Chondrocyte (in vitro differentiated cells): ENCODE results near the gene APOL5. TPM values are rescaled to one million over a fixed set of nuclear protein-coding genes. Genes with fewer than 3 reads are reported as not detected.
"Not testable (repeated sequence)": the region's sequence is repeated elsewhere in the genome, so short reads cannot be mapped to it uniquely, and the experiment has no call there.

Experiments used
- DNase-seq: peaks from one replicate; pipeline ENCODE4 v3.0.0; 2021; ENCODE audit warnings: mixed read lengths, low spot score
- H3K27ac Mint-ChIP-seq: one replicate; pipeline ENCODE4 v1.8.0; 2021; ENCODE audit warnings: mild to moderate bottlenecking, moderate library complexity, mixed read lengths; ENCODE audit not compliant: unreplicated experiment
- H3K27me3 Mint-ChIP-seq: 2 replicates; pipeline ENCODE4 v1.8.0; 2021; ENCODE audit warnings: low read depth, mixed read lengths
- H3K36me3 Mint-ChIP-seq: 2 replicates; pipeline ENCODE4 v1.8.0; 2021; ENCODE audit warnings: low read depth, mixed read lengths
- H3K4me1 Mint-ChIP-seq: 2 replicates; pipeline ENCODE4 v1.8.0; 2021; ENCODE audit warnings: low read depth, mild to moderate bottlenecking, mixed read lengths
- H3K4me3 Mint-ChIP-seq: one replicate; pipeline ENCODE4 v1.8.0; 2021; ENCODE audit warnings: mild to moderate bottlenecking, moderate library complexity, mixed read lengths; ENCODE audit not compliant: unreplicated experiment
- H3K9me3 Mint-ChIP-seq: 2 replicates; pipeline ENCODE4 v1.8.0; 2021; ENCODE audit warnings: low read depth, mixed read lengths
- total RNA-seq: library from RNA; stranded (reverse); gene quantifications from 3 replicates; pipeline ENCODE4 v1.2.1, GENCODE V29; 2021
- TF ChIP-seq, protein P1 (sequence below): fragments of 200-600 bp; sonication (generic); IDR thresholded peaks from 2 replicates; pipeline ENCODE4 v1.5.0; 2021; ENCODE audit warnings: antibody characterized with exemption, mild to moderate bottlenecking, moderate library complexity

Gene APOL5
- total RNA-seq, 1 donor from 2014 or later: not detected

DNA sequence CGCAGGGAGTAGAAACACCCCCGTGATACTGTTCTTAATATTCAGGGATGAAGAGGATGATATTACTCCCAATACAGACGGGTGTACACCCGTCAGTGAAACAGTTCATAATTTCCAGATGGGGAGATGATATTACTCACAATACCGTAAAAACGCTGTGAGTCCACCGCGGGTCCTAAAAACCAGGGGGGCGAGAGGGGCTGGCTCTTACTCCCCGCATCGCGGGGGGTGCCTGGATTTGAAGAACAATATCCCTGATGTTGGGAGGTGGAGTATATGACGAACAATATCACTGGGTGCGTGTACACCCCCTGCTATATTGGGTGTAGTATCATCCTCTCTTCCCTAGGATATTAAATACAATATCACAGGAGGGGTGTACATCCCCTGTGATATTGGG is 20.5 kb upstream of the APOL5 start:
- H3K27me3 Mint-ChIP-seq: peaks cover 3% of the 10 kb centered on the region
- no peaks in the 10 kb centered on the region for H3K9me3 Mint-ChIP-seq
- no peak overlapping the region for H3K4me3 Mint-ChIP-seq
- H3K36me3 Mint-ChIP-seq: no peaks in the 10 kb centered on the region
- TF ChIP-seq, protein P1, sequence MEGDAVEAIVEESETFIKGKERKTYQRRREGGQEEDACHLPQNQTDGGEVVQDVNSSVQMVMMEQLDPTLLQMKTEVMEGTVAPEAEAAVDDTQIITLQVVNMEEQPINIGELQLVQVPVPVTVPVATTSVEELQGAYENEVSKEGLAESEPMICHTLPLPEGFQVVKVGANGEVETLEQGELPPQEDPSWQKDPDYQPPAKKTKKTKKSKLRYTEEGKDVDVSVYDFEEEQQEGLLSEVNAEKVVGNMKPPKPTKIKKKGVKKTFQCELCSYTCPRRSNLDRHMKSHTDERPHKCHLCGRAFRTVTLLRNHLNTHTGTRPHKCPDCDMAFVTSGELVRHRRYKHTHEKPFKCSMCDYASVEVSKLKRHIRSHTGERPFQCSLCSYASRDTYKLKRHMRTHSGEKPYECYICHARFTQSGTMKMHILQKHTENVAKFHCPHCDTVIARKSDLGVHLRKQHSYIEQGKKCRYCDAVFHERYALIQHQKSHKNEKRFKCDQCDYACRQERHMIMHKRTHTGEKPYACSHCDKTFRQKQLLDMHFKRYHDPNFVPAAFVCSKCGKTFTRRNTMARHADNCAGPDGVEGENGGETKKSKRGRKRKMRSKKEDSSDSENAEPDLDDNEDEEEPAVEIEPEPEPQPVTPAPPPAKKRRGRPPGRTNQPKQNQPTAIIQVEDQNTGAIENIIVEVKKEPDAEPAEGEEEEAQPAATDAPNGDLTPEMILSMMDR: no peak
- H3K4me1 Mint-ChIP-seq: no peaks in the 10 kb centered on the region
- DNase-seq: no peak
- no peak overlapping the region for H3K27ac Mint-ChIP-seq

DNA sequence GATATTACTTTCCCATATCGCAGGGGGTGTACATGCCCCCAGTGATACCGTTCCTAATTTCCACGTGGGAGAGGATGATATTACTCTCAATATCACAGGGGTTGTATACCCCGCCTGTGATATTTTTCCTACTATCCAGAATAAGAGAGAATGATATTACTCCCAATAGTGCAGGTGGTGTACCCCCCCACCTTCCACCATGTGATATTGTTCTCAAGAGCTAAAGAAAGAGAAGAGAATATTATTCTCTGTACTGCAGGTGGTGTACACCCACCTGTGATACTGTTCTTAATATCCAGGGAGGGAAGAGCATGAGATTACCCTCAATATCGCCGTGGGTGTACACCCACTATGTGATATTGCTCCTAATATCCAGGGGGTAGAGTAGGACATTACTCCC is 17.8 kb upstream of the APOL5 start:
- not testable (repeated sequence) for H3K27me3 Mint-ChIP-seq, H3K36me3 Mint-ChIP-seq, DNase-seq, H3K27ac Mint-ChIP-seq, H3K9me3 Mint-ChIP-seq, H3K4me3 Mint-ChIP-seq
- peaks cover 15% of the 10 kb centered on the region for H3K4me1 Mint-ChIP-seq

DNA sequence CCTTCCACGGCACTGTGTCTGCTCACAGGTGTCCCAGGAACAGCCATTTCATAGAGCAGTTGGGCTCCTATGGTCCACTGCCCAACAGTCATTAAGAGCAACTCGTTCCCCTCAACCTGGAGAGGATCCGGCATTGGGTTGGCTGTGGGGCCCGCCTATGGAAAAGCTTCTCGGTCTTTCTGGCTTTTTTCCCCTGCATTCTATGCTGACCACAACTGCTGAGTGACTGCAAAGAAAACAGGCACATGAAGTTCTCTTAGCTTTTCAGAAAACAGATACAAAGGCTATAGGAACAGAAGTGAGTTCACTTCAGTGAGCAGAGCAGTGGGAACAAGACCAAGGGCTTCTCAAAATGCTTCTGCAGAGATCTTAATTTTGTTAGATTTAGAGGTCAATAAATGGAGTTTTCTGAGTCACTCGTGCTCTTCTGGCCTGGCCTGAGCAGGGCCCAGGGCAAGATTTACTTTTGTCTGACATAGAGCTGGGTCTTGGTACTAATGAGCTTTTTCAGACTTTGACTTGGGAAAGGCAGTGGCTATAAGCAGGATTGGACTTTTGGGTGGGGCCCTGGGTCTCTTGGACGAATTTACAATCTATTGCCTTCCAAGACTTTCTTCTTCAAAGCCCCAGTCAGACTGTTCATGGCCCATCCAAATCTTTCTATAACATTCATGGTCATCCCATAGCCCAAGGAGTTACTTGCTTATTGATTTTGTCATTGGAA is 13.6 kb upstream of the APOL5 start:
- no peaks in the 10 kb centered on the region for H3K27me3 Mint-ChIP-seq
- TF ChIP-seq, protein P1: no peak
- H3K27ac Mint-ChIP-seq: peak overlapping the region; percentile 49
- H3K4me1 Mint-ChIP-seq: peaks cover 30% of the 10 kb centered on the region
- DNase-seq: no peak
- no peak overlapping the region for H3K4me3 Mint-ChIP-seq
- no peaks in the 10 kb centered on the region for H3K36me3 Mint-ChIP-seq
- no peaks in the 10 kb centered on the region for H3K9me3 Mint-ChIP-seq

DNA sequence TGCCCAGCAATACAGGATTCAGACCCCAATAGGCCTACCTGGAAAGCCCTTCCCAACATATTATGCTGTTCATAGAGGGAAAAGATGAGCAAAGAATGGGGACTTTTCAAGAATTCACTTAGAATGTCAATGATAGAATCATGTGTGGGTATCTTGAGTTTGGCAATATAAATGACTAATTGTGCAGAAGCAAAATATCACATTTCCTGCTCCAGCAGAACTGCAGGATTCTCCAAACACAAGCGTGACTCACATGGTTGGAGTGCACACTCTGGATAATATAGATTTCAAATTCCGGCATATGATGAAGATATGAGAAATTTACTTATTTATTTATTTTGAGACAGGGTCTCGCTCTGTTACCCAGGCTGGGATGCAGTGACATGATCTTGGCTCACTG is 12.5 kb upstream of the APOL5 start:
- no peak for DNase-seq
- peak overlapping the region; percentile 54 for H3K27ac Mint-ChIP-seq
- H3K4me3 Mint-ChIP-seq: no peak overlapping the region

DNA sequence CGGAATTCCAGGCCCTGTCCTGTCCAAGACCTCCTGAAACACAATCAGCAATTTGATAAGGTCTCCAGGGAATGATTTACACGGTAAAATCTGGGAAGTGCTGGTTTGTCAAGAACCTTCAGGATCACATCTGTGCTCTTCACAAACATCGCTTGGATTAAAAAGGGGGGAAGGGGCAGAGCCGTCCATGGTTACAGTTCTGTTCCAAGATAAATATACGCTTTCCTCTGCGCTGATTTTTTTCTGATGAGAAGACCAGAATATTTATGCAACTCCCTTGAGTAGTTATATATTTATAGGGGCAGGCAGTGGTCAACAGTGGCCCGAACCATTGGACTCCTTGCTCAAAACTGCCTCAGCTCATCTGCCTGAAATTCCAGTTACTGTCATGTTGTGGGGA is 9.2 kb upstream of the APOL5 start:
- DNase-seq: no peak
- Mint-ChIP-seq H3K9me3 (peaks cover 3% of the 10 kb centered on the region), H3K27ac (peak overlapping the region; percentile 29), H3K4me1 (peaks cover 36% of the 10 kb centered on the region), H3K4me3 (no peak overlapping the region), H3K27me3 (no peaks in the 10 kb centered on the region), H3K36me3 (no peaks in the 10 kb centered on the region)
- TF ChIP-seq, protein P1: no peak

More for the DNA sequence above, 12.5 kb upstream of the APOL5 start:
- TF ChIP-seq, protein P1: no peak
- Mint-ChIP-seq H3K9me3 (no peaks in the 10 kb centered on the region), H3K4me1 (peaks cover 36% of the 10 kb centered on the region), H3K36me3 (no peaks in the 10 kb centered on the region), H3K27me3 (no peaks in the 10 kb centered on the region)

DNA sequence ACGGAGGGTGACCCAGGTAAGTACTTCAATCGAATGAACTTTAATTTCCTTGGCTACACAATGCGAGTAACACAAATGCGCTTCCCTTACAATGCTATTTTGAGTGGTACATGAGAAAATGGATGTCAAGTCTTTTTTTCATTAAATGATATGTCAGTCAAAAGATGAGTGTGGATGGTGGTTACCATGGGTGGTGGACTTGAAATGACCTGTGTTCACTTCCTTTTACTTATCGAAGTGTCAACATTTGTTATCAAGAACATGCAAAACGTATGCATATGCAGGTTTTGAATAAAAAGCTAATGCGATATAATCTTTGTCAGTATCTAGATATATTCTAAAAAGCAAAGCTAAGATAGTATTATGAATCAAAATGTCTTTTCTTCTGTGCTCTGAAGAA is 8.8 kb upstream of the APOL5 start:
- H3K27me3 Mint-ChIP-seq: no peaks in the 10 kb centered on the region
- no peak overlapping the region for H3K27ac Mint-ChIP-seq
- peaks cover 3% of the 10 kb centered on the region for H3K9me3 Mint-ChIP-seq
- H3K4me1 Mint-ChIP-seq: peaks cover 31% of the 10 kb centered on the region
- H3K36me3 Mint-ChIP-seq: no peaks in the 10 kb centered on the region
- TF ChIP-seq, protein P1: no peak
- no peak for DNase-seq
- no peak overlapping the region for H3K4me3 Mint-ChIP-seq
